ENCODE measurements around the gene APCDD1. TPM values are rescaled to one million over a fixed set of nuclear protein-coding genes. Genes with fewer than 3 reads are reported as not detected.
"Not testable (repeated sequence)": the region's sequence is repeated elsewhere in the genome, so short reads cannot be mapped to it uniquely, and the experiment has no call there.

APCDD1 gene
- total RNA-seq, 2 experiments from 2014 or later: not detected

DNA sequence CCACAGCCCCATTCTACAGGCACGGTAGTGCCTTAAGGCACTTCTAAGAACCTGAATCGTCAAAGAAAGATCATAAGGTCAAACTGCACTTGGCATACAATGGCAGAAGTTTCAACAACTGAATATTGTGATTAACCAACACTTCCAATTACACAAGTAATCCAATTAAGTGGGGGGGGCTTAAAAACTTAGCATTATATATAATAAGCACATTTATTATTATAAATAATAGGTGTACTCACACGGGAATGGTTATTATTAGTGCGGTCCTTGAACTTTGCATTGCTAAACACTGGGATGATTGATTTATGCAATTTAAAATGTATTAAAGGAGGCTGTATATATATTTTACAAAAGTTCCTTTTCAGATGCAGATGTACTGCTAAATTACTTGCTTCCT, 7.6 kb downstream of the APCDD1 start:
- Mint-ChIP-seq H3K27me3 (peaks cover 29% of the 10 kb centered on the region), H3K4me3 (no peak overlapping the region), H3K9me3 (no peaks in the 10 kb centered on the region), H3K36me3 (no peaks in the 10 kb centered on the region), H3K4me1 (no peaks in the 10 kb centered on the region), H3K27ac (no peak overlapping the region)
- POLR2A ChIA-PET: no interaction called here
- DNase-seq (no peak), ATAC-seq (ENCODE audit: low read depth) (no peak)

DNA sequence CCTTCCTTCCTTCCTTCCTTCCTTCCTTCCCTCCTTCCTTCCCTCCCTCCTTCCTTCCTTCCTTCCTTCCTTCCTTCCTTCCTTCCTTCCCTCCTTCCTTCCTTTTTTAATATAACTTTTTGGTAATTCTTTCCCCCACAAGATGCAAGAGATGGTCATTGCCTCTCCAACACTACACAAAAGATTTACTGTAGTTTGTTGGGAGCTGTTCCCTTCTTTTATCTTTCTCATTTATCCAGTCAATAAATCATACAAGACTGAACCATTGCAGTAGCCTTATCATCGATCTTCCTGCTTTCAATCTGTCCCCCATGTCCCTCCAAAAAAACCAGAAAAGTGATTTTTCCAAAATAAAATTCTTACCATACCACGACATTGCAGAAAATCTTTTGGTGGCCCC, 8.2 kb downstream of the APCDD1 start:
- Mint-ChIP-seq H3K36me3 (no peaks in the 10 kb centered on the region), H3K27me3 (peaks cover 27% of the 10 kb centered on the region), H3K4me1 (no peaks in the 10 kb centered on the region), H3K9me3 (no peaks in the 10 kb centered on the region), H3K4me3 (no peak overlapping the region), H3K27ac (no peak overlapping the region)
- DNase-seq (no peak), ATAC-seq (ENCODE audit: low read depth) (no peak)
- POLR2A ChIA-PET: no interaction called here

DNA sequence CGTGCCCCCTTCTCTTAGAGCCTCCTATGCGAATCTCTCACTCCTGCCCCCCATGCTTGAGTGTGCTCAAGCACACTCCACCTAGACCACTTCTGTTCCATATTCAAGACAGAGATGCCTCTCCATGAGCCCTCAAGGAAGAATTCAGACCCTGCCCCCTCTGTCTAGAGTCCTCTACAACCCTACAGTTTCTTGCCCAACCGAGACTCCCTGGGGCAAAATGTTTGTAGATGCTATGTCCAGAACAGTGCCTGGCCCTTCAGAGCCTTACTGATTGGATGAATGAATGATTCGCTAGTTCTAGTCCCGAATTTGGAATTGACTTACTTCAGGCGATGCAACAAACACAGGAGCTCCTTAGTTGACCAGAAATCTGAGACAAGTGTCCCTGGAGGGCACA, 8.7 kb downstream of the APCDD1 start:
- POLR2A ChIA-PET: no interaction called here
- Mint-ChIP-seq H3K27me3 (peaks cover 29% of the 10 kb centered on the region), H3K9me3 (no peaks in the 10 kb centered on the region), H3K4me1 (no peaks in the 10 kb centered on the region), H3K4me3 (no peak overlapping the region), H3K36me3 (no peaks in the 10 kb centered on the region), H3K27ac (no peak overlapping the region)
- ATAC-seq (ENCODE audit: low read depth): no peak
- DNase-seq: no peak

DNA sequence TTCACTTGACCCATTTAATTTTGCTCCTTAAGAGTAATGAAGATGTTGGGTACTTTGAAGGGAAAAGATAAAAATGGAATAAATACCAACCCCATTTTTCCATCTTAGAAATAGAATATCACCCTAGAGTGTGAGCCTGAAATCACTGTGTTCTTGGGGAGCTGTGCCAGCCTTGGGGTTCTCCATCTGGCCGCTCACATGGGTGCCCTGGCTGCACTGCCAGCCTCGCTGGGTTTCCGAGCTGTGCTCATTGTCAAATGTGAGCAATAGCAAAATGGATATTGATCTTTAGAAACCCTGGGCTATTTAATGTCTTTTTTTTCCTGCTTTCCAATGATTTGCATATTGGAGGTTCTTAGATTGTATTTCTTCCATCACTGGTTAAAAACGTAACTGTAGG, 9.3 kb downstream of the APCDD1 start:
- peaks cover 26% of the 10 kb centered on the region for H3K27me3 Mint-ChIP-seq
- H3K27ac Mint-ChIP-seq: no peak overlapping the region
- no peak for ATAC-seq (ENCODE audit: low read depth)
- POLR2A ChIA-PET: no interaction called here
- H3K36me3 Mint-ChIP-seq: no peaks in the 10 kb centered on the region
- no peak for DNase-seq
- H3K4me1 Mint-ChIP-seq: no peaks in the 10 kb centered on the region
- H3K9me3 Mint-ChIP-seq: no peaks in the 10 kb centered on the region
- H3K4me3 Mint-ChIP-seq: no peak overlapping the region

DNA sequence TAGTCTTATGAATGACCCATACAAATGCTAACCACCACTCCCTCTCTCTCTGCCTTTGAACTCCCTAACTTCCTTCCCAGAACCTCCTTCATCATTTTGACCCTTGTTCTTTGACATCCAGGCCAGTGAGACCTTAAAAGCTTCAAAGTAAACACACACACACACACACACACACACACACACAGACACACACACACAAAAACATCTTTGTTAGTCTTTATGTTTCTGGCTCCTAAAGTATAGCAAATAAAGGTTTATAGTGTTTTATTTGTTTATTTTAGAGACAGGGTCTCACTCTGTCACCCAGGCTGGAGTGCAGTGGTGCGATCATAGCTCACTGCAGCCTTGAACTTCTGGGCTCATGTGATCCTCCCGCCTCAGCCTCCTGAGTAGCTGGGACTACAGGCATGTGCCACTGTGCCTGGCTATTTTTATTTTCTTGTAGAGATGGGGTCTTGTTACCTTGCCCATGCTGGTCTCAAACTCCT, 9.8 kb downstream of the APCDD1 start:
- POLR2A ChIA-PET; DNase-seq; H3K4me1 Mint-ChIP-seq; H3K36me3 Mint-ChIP-seq; H3K4me3 Mint-ChIP-seq; ATAC-seq (ENCODE audit: low read depth); H3K9me3 Mint-ChIP-seq; H3K27ac Mint-ChIP-seq: not testable (repeated sequence)
- peaks cover 21% of the 10 kb centered on the region for H3K27me3 Mint-ChIP-seq

DNA sequence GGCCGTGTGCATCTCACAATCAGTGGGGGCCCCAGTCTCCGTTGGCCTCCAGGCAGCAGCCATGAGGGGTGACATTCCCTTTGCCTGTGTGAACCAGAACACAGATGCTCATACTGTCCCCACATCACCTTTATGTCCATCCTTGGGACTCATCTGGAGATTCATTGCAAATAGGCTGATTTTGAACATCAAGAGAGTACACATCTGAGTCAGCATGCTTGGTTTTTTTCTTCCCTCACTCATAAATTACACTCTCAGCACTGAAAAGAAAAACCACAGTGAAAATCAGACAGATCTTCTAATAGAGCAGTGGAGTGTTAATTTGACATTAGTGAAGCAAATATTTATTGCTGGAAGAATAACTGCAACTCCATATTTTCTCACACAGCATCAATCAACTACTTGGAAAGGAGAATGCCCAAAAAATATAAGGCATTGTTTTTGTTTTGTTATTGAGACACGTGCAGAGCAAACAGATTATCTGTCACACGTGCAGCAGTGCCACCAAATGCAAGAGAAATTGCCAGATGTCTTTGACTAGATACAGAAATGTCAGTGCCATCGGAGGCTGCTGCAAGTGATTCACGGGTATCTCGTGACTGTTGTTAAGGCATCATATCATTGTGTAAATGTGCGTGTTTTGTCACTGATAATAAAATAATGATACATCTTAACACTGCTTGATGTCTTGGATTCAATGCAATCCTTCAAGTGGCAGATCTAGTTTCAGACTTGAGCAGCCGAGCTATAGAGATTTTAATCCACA, 10.9 kb downstream of the APCDD1 start:
- H3K9me3 Mint-ChIP-seq: no peaks in the 10 kb centered on the region
- H3K36me3 Mint-ChIP-seq: no peaks in the 10 kb centered on the region
- no peak overlapping the region for H3K27ac Mint-ChIP-seq
- H3K4me3 Mint-ChIP-seq: no peak overlapping the region
- DNase-seq (no peak), ATAC-seq (ENCODE audit: low read depth) (no peak)
- POLR2A ChIA-PET: no interaction called here
- H3K4me1 Mint-ChIP-seq: no peaks in the 10 kb centered on the region
- peaks cover 16% of the 10 kb centered on the region for H3K27me3 Mint-ChIP-seq

DNA sequence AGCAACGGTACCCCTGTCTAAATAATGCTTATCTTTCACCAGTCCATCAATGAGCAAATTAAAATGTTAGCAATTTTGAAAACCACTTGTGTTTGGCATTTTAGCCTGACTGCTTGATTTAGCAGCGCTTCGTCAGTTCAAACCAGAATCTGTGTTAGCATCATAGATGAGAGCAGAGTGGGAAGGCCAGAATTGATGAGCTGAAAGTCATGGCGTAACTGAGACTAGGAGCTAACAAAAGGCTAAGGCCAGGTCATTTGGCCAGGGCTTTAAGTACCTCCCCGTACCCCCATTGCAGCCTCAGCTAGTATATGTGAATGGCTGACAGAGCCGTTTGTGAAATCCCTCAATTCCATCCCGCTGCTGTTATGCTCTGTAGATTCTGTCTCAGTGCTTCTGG, 16.0 kb downstream of the APCDD1 start:
- no peak overlapping the region for H3K4me3 Mint-ChIP-seq
- POLR2A ChIA-PET: no interaction called here
- H3K27me3 Mint-ChIP-seq: peaks cover 18% of the 10 kb centered on the region
- H3K4me1 Mint-ChIP-seq: no peaks in the 10 kb centered on the region
- no peaks in the 10 kb centered on the region for H3K36me3 Mint-ChIP-seq
- ATAC-seq (ENCODE audit: low read depth) (no peak), DNase-seq (no peak)
- no peaks in the 10 kb centered on the region for H3K9me3 Mint-ChIP-seq
- no peak overlapping the region for H3K27ac Mint-ChIP-seq

DNA sequence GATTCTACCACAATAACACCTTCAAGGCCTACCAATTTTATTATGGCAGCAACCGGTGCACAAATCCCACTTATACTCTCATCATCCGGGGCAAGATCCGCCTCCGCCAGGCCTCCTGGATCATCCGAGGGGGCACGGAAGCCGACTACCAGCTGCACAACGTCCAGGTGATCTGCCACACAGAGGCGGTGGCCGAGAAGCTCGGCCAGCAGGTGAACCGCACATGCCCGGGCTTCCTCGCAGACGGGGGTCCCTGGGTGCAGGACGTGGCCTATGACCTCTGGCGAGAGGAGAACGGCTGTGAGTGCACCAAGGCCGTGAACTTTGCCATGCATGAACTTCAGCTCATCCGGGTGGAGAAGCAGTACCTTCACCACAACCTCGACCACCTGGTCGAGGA, 17.1 kb downstream of the APCDD1 start:
- no peaks in the 10 kb centered on the region for H3K4me1 Mint-ChIP-seq
- DNase-seq (no peak), ATAC-seq (ENCODE audit: low read depth) (no peak)
- POLR2A ChIA-PET: no interaction called here
- peaks cover 18% of the 10 kb centered on the region for H3K27me3 Mint-ChIP-seq
- H3K9me3 Mint-ChIP-seq: no peaks in the 10 kb centered on the region
- H3K36me3 Mint-ChIP-seq: no peaks in the 10 kb centered on the region
- no peak overlapping the region for H3K27ac Mint-ChIP-seq
- no peak overlapping the region for H3K4me3 Mint-ChIP-seq

DNA sequence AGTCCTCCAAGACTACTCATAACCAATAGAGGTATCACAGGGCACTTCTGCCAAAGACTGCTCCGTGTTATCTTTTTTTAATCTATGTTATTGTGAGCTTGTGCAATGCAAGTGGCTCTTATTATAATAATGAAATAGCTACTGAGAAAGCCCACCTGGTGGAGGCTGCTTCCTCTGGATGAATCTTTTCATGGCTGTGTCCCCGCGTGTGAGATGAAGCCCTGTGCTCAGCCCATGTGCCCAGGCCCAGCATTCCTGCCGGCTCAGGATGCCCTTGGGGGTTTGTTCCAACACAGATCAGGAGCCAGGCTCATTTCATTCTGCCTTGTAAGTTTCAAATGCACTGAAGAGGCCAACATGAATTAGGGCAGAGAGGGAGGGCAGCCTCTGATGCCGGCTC, 18.7 kb downstream of the APCDD1 start:
- ATAC-seq (ENCODE audit: low read depth) (no peak), DNase-seq (no peak)
- H3K4me3 Mint-ChIP-seq: no peak overlapping the region
- peaks cover 15% of the 10 kb centered on the region for H3K27me3 Mint-ChIP-seq
- no peaks in the 10 kb centered on the region for H3K36me3 Mint-ChIP-seq
- H3K4me1 Mint-ChIP-seq: no peaks in the 10 kb centered on the region
- H3K27ac Mint-ChIP-seq: no peak overlapping the region
- H3K9me3 Mint-ChIP-seq: no peaks in the 10 kb centered on the region
- POLR2A ChIA-PET: no interaction called here

DNA sequence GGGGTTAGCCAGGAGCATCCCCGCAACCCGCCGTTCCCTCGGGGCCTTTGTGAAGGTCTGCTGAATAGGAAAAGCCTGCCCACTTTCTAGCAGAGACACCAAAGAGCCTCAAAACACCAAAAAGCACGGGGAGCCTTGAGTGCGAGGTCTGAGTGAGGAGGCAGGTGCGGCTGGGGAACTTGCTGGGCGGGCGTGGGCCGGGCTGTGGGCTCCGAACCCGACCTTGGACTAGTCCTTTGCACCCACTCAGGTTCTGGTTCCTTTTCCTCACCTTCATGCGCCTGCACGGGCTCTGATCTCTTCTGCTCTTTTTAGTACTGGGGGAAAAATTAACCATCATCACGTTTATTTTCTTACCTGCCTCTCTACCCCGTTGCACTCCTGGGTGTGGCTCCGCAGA, 19.9 kb downstream of the APCDD1 start:
- no peak overlapping the region for H3K4me3 Mint-ChIP-seq
- DNase-seq: no peak

DNA sequence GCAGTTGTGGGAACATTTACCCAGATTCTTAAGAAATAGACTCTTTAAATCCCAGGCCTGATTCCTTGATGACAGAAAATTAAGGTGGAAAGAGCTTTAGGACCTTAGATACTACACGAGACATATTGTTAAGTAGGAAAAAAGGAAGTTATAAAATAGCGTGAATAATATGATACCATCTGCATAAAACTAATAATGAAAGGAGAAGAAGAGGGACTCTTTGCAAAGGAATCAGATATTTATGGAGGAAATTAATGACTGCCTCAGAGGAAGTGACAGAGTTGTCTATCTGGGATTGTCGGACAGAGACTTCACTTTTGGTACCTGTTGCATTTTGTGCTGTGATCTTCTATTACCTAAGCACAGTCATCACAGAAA, 20.8 kb downstream of the APCDD1 start:
- H3K9me3 Mint-ChIP-seq: no peaks in the 10 kb centered on the region
- H3K27ac Mint-ChIP-seq: no peak overlapping the region
- DNase-seq (no peak), ATAC-seq (ENCODE audit: low read depth) (no peak)
- peaks cover 12% of the 10 kb centered on the region for H3K27me3 Mint-ChIP-seq
- no peak overlapping the region for H3K4me3 Mint-ChIP-seq
- no peaks in the 10 kb centered on the region for H3K36me3 Mint-ChIP-seq
- no peaks in the 10 kb centered on the region for H3K4me1 Mint-ChIP-seq
- POLR2A ChIA-PET: no interaction called here

More for the DNA sequence above, 19.9 kb downstream of the APCDD1 start:
- Mint-ChIP-seq H3K36me3 (no peaks in the 10 kb centered on the region), H3K27ac (no peak overlapping the region), H3K4me1 (no peaks in the 10 kb centered on the region), H3K27me3 (peaks cover 12% of the 10 kb centered on the region), H3K9me3 (no peaks in the 10 kb centered on the region)
- POLR2A ChIA-PET: no interaction called here
- ATAC-seq (ENCODE audit: low read depth): no peak

DNA sequence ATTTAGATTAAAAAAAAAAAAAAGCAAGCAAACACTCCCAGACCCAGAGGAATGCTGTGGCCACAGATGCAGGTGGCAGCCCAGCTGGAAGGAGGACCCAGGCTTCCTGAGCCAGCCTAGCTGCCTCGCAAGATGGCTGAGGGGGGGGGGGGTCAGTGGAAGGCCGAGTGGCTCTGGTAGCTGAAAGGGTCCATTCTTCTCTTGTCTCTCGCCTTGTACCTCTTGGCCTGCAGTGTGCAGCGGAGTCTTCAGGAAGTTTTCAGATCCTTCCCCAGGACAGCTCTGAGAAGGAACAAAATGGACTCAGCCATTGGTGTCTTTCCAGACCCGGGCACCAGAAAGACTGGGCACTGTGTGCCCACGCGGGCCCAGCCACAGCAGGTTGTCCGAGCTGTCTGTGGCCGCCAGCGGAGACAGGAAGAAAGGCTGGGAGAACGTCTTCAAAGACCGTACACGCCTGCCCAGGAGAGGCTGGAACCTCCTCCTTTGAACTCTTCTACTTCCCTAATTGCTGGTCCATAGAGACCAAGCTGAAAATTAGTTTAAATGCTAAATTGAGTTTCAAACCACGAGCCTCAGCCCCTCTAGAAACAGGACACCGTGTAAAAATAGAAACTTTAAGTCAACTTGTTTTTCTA, 21.3 kb downstream of the APCDD1 start:
- ATAC-seq (ENCODE audit: low read depth) (no peak), DNase-seq (no peak)
- Mint-ChIP-seq H3K9me3 (no peaks in the 10 kb centered on the region), H3K36me3 (no peaks in the 10 kb centered on the region), H3K27ac (no peak overlapping the region), H3K4me3 (no peak overlapping the region), H3K27me3 (peaks cover 14% of the 10 kb centered on the region), H3K4me1 (no peaks in the 10 kb centered on the region)
- POLR2A ChIA-PET: no interaction called here

DNA sequence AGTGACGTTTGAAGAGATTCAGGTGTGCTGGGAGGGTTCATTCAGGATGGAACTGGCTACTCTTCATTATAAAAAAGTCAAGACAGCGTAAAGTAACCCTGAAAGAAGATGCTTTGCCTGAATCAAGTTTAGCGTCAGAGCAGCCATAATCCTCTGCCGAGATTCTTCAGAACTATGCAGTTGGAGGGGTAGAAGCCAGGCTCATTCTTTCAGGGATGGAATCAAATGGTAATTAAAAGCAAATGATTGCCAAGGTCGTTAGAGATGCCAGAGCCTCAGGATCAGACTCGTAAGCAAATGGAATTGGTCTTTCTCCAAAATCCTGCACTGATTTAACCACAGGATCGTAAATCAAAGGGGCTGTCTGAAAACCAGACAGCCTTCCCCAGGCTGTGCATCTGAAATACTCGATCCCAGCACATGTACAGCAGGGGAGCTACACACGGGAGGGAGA, 21.9 kb downstream of the APCDD1 start:
- ATAC-seq (ENCODE audit: low read depth) (no peak), DNase-seq (no peak)
- no peaks in the 10 kb centered on the region for H3K4me1 Mint-ChIP-seq
- H3K27ac Mint-ChIP-seq: no peak overlapping the region
- POLR2A ChIA-PET: no interaction called here
- H3K36me3 Mint-ChIP-seq: no peaks in the 10 kb centered on the region
- H3K4me3 Mint-ChIP-seq: no peak overlapping the region
- peaks cover 14% of the 10 kb centered on the region for H3K27me3 Mint-ChIP-seq
- no peaks in the 10 kb centered on the region for H3K9me3 Mint-ChIP-seq

DNA sequence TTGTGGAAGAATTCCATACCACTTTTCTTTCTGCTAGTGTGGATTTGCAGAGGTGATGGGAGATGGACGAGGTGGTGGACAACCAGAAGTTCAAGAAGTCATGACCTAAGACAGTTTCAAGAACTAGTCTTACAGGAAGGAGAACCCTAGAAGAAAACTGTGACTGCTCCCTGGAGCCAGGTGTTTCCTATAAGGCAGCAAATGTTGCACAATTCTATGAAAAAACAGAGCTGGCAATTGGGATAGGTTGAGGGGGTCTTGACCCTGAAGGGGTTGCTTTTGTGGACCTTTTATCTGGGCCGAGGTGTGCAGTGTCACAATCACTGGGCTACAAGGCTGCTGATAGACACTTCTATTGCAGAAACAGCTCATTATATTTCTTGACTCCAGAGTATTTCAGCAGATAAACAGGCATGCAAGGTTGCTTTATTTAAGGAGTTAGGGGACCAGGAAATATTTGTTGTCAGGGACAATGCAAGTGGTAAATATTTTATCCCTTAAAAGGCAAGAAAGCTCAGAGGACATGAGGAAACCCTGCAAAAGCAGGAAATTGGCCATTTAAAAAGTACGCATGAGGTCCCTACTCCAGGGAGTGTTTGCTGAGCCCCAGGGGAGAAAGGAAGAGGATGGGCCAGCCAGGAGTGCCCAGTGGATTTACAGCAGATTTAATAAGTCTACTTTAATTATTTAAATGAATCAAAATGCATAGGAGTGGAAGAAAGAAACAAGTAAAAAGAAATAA, 22.9 kb downstream of the APCDD1 start:
- Mint-ChIP-seq H3K9me3 (no peaks in the 10 kb centered on the region), H3K36me3 (no peaks in the 10 kb centered on the region), H3K4me3 (no peak overlapping the region), H3K27me3 (peaks cover 14% of the 10 kb centered on the region), H3K27ac (no peak overlapping the region), H3K4me1 (no peaks in the 10 kb centered on the region)
- DNase-seq: no peak
- ATAC-seq (ENCODE audit: low read depth): no peak
- POLR2A ChIA-PET: no interaction called here

Measured in activated naive CD8-positive, alpha-beta T cell treated with anti-CD3 and anti-CD28 coated beads, Interleukin-2, amount 10 ng/mL, durations not matched to agents 7 days and 5 days (primary cell).